GM19452 (cell line): ENCODE data around the gene EDC4.
"Not testable (repeated sequence)": the region's sequence is repeated elsewhere in the genome, so short reads cannot be mapped to it uniquely, and the experiment has no call there.

Experiments
- ATAC-seq: cut with Tn5 transposase; IDR thresholded peaks from one replicate; pipeline ENCODE4 v1.9.1; 2021; ENCODE audit not compliant: unreplicated experiment

The EDC4 gene

GRCh38 chr16:67893743-67894399, 21.0 kb downstream of the EDC4 start:
- ATAC-seq: no peak

DNA sequence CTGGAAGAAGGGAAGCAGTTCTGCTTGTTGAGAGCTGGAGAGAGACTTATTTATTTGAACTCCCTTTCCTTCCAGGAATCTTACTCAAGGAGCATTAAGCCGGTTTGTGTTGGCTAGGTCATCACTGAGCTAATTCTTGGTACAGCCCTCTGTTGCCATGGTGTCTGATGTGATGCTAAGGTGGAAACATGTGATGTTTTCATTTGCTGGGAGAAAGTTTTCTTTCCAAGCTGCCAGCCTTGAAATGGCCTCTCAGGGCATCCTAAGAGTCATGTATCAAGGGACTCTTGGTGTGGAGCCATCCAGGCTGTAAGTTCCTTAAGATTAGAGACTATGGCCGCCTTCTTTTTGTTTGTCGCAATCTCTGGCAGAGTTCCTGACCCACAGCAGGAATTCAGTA, 24.4 kb downstream of the EDC4 start:
- no peak for ATAC-seq

GRCh38 chr16:67901734-67902133, 28.9 kb downstream of the EDC4 start:
- ATAC-seq: no peak

- no peak for ATAC-seq
Observed at GRCh38 chr16:67902831-67903230, 30.0 kb downstream of the EDC4 start.

DNA sequence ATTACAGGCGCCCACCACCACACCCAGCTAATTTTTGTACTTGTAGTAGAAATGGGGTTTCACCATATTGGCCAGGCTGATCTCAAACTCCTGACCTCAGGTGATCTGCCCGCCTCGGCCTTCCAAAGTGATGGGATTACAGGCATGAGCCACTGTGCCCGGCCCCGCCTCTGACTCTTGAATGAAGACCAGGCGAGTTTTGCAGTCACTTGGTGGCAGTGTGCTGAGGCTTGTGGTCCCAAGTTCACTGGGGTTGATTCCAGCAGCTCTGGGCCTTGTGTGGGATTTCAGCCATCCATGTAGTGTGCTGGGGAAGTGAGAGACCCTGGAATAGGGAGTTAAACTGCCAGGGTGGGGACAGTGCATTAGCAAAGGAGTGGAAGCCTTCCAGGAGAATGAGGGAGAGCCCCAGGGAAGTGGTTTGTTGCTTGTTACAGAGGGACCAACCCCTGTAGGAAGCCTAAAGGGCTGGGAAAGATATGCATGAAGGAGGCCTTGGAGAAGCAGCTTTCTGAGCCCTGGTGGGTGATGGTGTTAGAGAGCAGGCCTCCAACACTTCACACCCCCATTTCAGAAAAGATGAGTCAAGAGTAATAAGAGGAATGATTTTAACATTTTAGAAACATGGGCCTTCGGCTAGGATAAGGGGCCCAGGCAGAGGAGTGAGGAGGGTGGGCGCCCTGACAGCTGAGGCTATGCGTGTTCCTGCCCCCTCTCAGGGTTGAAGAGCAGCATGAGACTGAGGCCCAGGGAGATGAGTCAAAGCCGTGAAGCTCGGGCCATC, 34.7 kb downstream of the EDC4 start:
- no peak for ATAC-seq

- ATAC-seq: no peak
Observed at GRCh38 chr16:67909056-67909742, 36.3 kb downstream of the EDC4 start.

- ATAC-seq: peak; percentile 64
Observed at GRCh38 chr16:67910158-67910557, 37.3 kb downstream of the EDC4 start.

GRCh38 chr16:67914758-67915495, 42.1 kb downstream of the EDC4 start:
- no peak for ATAC-seq

- not testable (repeated sequence) for ATAC-seq
Observed at GRCh38 chr16:67915496-67915769, 42.6 kb downstream of the EDC4 start.

- no peak for ATAC-seq
Observed at GRCh38 chr16:67915831-67916723, 43.2 kb downstream of the EDC4 start.

DNA sequence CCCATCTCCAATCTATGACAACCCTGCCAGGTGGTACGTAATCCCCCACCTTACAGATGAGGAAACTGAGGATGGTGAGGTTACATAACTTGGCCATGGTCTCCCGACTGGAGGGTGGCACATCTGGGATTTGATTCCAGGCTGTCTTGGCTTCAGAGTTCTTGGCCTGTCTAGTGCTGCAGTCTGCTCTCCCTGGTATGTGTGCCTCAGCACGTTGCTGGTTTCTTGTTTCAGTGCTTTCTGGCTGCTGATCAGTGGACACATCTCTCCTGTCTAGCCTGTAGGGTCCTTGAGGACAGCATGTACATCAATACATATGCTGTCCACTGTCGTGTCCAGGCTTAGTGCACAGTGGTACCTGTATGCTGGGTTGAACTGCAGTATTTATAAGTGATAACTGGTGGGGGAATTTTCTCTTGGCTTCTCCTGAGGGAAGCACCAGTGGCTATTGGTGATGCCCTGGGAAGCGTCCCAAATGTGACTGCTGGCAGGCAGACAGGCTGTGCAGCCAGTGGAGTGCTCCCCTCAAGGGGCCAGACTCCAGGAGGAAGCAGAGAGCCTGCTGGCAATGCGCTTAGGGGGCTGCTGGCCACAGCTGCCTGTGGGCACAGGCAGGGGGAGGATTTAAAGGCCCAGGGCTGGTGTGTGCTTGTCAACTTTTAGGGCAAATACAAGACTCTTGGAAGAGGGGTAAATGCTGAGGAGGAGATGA, 44.4 kb downstream of the EDC4 start:
- ATAC-seq: no peak

GRCh38 chr16:67917852-67918236, 45.0 kb downstream of the EDC4 start:
- ATAC-seq: no peak

DNA sequence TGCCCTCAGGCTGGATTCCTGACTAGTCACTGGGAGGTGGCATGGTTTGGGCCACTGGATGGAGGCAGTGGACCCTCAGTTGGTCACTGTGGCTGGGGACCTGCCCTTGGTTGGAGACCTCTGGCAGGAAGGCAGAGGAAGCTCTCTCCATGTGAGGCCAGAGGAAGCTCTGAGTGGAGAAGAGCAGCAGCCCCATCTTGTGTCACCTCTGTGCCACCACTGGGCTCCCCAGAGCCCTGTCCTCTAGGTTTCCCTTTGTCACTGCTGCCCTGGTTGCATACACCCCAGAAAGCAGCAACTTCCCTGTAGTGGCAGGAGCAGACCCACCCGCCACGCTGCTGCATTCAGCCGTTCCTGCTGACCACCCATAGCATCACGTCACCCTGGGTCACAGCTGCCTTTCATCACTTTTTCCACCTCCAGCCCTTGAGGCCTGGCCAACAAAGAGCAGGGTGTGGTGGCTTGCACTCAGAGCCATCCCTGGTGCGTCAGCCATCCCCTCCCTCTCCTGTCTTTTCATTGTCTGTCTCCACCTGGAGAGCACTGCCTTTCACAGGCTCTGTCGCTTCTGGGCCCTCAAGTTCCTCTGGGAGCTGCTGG, 46.9 kb downstream of the EDC4 start:
- no peak for ATAC-seq

DNA sequence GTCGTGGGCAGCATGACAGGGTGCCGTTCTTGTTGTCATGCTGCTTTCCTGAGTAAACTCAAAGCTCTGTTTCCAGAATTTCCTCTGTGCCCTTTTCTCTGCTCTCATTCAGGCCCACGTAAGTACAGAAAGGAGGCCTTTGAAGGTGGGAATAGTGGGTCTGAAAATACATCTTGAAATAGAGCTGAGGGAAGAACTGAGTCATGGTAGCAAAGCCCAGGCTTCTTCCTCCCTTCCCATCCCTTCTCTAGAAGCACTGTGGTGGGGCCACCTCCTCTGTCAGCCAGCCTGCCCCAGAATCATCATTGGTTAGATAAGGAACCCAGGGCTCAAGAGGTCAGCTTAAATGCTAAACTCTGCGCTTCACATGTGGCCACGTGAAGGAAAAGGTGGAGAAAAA, 49.4 kb downstream of the EDC4 start:
- no peak for ATAC-seq

DNA sequence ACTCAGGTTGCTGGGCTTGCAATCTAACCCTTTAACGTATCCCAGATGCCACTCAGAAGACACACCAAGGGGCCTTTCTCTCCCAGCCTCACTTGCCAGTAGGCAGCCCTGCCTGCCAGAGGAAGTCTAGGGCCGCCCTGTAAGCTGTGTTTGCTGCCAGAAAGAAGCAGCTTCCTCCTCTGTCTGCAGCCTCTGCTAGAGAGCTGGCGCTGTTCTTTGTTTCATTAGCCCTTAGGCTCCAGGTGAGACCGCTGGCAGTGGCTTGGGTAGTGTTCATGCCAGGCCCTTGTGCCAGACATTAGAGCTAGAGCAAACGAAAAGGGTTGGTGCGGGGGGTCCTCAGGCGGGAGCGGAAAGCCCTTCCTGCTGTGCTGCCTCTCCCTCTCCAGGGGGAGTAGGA, 49.9 kb downstream of the EDC4 start:
- no peak for ATAC-seq

- ATAC-seq: no peak
Observed at GRCh38 chr16:67923414-67924116, 50.7 kb downstream of the EDC4 start.

- ATAC-seq: no peak
Observed at GRCh38 chr16:67924140-67924906, 51.5 kb downstream of the EDC4 start.

DNA sequence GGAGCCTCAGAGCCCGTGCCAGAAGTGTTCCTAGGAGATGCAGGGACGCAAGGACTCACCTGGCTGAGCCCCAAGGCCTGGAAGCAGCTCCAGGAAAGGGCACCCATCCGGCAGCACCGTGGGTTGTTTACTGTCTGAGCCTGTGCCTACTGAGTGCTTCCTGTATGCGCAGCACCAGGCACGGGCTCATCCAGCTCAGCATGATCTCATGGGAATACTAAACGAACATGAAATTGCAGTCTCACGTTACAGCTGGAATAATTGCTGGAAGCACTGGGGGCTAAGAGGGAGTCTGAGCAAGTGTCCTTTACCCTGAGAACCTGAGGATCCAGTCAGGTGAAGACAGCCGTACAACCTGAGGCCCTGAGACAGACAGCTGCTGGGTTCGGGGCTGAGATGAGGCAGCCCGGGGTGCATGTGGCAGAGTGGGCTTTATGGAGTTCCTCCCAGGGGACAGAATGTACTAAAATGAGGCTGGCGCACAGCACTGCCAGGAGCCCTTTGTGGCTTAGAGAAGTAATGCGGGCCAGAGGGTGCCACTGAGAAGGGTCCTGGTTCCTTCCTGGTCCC, 53.4 kb downstream of the EDC4 start:
- ATAC-seq: no peak
